GM21786 (cell line): ENCODE measurements around the gene DPYSL5.

Experiments
- ATAC-seq: cut with Tn5 transposase; IDR thresholded peaks from one replicate; pipeline ENCODE4 v1.9.1; 2021; ENCODE audit not compliant: unreplicated experiment

The DPYSL5 gene

DNA sequence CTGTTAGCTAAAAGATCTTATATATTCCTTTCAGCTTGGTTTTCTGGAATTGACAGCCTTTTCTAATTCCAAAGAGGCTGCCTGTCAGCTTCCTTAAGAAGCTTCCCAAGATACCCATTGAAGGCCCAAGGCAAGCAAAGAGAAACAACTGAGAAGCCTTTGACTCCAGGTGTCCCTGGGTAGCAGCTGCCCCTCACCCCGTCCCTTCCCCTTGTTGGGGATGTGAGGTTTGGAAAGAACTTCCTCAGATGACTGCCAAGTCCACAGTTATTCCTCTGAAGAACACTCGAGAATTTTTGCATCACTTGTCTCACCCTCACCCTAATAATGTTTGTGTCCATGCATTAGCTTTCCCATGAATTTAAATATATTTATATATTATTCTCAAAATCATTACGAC, 135.8 kb downstream of the DPYSL5 start:
- ATAC-seq, result no peak

DNA sequence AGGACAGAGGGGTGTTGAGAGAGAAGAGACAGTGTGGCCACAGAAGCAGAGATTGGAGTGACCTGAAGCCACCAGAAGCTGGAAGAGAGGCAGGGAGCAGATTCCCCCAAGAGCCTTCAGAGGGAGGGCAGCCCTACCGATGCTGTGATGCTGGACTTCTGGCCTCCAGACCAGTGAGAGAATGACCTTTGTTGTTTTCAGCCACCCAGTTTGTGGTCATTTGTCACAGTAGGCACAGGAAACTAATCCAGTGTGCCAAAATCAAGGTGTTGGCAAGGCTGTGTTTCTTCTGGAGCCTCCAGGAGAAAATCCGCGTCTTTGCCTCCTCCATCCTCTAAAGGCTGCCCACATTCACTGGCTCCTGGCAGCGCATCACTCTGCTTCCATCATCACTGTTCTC, 137.9 kb downstream of the DPYSL5 start:
- no peak for ATAC-seq

DNA sequence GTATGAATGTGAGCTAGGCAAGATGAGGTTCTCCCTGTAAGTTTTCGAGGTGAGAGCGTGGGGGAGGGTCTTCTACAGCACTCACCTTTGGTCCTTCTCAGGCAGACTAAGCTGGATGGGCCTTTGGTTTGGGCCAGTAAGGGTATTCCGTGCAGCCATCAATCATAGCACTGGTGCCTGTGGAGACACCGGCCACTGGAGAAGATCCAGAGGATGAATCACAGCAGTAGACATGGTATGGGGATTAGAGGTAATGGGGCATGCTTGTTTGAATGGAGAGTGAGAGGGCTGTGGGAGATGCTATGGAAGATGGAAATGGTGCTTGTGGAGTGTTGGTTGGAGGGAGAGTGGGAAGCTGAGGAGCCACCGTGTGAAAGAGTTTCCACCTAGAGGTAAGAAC, 138.6 kb downstream of the DPYSL5 start:
- ATAC-seq, result no peak

DNA sequence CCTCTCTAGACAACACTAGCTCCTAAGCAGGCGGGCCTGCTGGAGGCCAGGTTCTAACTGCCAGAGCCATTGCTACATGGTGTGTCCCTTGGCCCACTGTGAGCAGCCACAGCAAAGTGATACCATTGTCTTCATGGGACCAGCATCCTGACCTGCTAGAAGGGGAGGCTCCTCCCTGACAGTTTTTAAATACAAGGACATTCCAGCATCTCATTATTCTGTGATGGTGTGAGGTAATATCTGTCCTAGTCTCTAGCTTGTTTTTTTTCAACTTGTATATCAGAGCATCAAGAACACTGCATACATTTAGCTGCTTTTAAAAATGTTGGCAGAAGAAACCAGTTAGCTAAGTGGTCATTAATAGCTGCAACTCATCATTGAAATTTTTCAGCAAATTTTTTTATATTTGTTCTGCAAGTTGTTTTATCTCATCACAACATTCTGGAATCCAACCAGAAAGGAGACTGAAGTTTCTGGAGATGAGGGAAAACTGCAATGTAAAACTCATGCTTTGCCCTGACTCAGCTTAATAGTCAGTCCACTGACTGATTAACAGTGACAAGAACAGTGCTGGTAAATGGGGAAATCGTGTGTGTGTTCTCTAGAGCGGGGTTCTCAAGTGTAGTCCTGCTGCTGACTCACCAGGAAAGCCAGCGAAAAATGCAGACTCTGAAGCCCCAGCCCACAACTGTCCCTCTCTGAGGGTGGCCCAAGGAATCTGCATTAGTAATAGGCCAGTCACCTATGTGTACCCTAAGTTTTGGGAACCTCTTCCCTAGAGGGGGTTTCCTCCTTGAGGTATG, 140.3 kb downstream of the DPYSL5 start:
- no peak for ATAC-seq

DNA sequence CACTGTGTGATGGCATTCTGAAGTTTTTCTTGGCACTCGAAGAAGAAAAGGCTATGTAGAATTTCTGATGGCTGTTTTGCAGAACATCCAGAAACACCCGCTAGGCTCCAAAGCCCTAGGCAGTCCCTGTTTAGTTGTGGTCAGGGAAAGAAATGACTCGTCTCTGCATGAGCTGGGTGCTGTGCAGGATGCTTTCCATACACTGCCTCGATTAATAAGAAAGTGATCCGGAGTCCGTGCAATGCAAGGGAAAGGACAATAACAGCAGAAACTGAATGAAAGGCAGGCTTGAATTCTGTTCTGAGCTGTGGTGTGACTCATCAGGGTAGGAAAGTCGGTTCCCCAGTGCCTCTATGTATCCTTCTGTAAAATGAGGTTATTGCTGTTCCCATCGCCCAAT, 141.2 kb downstream of the DPYSL5 start:
- no peak for ATAC-seq

DNA sequence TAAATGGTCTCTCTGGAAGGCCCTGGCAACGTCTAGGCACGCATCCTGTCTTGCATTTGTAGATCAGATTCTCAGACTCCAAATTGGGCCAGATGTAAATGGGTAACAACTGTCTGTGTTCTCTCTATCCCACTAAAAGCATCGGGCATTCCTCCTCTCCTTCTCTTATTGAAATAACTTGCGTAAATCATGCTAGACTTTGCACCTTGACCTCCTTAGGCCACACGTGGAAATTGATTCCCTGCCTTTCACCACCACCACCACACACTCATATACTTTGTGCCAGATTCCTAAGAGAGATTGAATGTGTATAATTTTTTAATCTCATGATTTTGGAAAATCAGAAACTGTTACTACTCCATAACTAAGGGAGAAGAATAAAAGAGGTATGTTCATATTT, 143.8 kb downstream of the DPYSL5 start:
- ATAC-seq, result no peak

DNA sequence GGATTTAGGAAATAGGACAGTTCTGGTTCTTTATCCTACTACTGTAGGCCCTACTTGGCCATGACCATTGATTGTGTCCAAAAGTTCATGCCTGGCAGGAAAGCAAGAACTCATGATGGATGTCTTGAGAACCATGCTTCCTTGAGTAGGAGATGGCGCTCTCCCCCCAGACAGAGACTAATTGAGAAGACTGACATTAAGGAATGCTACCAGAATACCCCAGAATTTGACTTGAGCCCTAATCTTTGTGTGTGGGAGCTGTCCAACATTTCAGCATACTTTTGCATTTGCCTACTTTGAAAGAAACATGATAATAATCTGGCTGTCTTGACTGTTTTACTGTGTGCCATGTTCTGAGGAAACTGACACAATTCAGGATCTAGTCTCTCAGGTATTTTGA, 145.8 kb downstream of the DPYSL5 start:
- no peak for ATAC-seq

DNA sequence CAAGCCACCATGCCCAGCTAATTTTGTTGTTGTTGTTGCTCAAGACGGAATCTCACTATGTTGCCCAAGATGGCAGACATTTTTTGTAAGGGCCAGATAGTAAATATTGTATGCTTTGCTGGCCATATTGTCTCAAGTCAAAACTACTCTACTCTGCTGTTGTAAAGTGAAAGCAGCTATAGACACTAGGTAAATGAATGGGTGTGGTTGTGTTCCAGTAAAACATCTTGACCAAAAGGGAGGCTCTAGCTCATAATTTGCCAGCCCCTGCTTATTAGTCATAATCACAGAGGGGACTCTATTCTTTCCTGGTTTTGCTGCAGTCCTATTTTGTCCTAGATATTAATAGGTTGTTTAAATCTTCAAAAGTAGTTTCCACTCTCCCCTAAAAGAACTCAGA, 147.1 kb downstream of the DPYSL5 start:
- no peak for ATAC-seq

DNA sequence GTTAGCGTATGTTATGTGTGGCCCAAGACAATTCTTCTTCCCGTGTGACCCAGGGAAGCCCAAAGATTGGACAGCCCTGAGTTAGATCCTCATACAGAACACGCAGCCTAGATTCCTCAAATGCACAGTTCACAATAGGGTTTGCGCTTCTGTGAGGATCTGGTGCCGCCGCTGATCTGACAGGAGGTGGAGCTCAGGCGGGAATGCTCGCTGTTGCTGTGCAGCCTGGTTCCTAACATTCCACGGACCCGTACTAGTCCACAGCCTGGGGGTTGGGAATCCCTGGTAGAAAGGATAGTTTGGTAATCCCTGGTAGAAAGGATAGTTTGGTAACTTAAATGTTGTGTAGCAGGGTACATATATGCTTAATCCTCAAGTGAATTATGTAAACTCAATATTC, 149.5 kb downstream of the DPYSL5 start:
- no peak for ATAC-seq

DNA sequence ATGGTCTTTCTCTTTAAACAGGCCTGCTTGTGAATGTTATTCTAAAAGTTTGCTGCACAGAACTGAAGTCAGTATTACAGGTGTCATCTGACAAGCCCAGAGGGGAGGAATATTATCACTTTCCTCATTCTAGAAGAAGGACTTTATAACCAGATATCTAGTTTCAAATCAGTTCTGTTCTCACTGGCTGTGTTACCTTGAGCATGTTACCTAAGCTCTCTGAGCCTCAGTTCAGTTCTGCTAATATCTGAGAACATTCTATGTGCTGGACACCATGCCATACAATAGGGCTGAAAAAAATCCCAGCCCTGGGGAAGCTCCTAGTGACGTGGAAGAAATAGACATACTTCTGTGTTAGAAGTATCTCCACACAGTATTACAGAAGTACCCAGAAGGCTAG, 150.4 kb downstream of the DPYSL5 start:
- no peak for ATAC-seq
